Testis (tissue), 2 donors: ENCODE data around the gene ZDHHC24.

Experiments
- POLR2A ChIP-seq: fragments of 450-650 bp; IDR thresholded peaks from one replicate; pipeline ENCODE4 v1.6.1; 2017; ENCODE audit warnings: antibody characterized with exemption, mild to moderate bottlenecking, moderate library complexity
- TF ChIP-seq, protein P1 (sequence below), 3 experiments: fragments of 450-650 bp in 2 of 3; fragments of 200-600 bp in 1 of 3; sonication (generic) in 1 of 3; IDR thresholded peaks; one replicate each; pipeline ENCODE4 v1.5.1; 2016 to 2019; ENCODE audit warnings: antibody characterized with exemption in 3 of 3, mild to moderate bottlenecking in 2 of 3, moderate library complexity in 1 of 3

DNA sequence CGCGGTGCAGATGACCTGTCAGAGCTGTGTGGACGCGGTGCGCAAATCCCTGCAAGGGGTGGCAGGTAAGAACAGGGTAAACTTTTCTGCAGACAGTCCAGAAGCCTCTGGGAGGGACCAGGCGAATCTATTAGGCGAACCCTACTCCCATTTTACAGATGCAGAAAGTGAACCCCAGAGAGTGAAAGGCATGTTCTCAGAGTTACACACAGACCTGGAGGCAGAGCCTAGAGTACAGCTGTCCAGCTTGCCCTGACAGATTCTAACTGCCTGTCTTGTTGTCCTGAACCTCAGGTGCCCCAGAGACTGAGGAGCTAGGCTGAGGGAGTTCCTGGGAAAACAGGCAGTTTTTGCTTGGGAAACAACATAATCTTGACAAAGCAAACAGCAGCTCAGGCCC lies 47.8 kb upstream of the ZDHHC24 start:
- TF ChIP-seq, protein P1, sequence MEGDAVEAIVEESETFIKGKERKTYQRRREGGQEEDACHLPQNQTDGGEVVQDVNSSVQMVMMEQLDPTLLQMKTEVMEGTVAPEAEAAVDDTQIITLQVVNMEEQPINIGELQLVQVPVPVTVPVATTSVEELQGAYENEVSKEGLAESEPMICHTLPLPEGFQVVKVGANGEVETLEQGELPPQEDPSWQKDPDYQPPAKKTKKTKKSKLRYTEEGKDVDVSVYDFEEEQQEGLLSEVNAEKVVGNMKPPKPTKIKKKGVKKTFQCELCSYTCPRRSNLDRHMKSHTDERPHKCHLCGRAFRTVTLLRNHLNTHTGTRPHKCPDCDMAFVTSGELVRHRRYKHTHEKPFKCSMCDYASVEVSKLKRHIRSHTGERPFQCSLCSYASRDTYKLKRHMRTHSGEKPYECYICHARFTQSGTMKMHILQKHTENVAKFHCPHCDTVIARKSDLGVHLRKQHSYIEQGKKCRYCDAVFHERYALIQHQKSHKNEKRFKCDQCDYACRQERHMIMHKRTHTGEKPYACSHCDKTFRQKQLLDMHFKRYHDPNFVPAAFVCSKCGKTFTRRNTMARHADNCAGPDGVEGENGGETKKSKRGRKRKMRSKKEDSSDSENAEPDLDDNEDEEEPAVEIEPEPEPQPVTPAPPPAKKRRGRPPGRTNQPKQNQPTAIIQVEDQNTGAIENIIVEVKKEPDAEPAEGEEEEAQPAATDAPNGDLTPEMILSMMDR (IDR thresholded peaks at IDR 0.05) = no peak
- no peak for TF ChIP-seq POLR2A
